ENCODE measurements around the gene LRRC45.

The LRRC45 gene

DNA sequence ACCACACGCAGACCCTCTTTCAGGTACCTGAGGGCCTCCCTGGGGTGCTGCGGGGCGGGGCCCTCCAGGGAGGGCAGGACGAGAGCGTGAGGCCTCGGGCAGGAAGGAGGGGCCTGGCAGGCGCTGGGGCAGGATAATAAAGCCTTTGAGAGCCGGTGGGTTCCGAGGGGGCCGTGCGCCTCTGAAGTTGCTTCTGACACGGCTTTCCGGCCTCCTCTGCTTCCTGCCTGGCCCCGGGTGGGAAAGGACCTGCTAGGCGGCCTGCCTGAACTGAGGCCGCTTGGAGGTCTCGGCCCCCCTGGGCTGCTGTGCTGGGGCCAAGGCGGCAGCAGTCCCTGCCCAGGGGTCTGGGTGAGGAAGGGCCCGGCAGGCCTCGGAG, 10.9 kb upstream of the LRRC45 start:
- TF ChIP-seq, protein P1, sequence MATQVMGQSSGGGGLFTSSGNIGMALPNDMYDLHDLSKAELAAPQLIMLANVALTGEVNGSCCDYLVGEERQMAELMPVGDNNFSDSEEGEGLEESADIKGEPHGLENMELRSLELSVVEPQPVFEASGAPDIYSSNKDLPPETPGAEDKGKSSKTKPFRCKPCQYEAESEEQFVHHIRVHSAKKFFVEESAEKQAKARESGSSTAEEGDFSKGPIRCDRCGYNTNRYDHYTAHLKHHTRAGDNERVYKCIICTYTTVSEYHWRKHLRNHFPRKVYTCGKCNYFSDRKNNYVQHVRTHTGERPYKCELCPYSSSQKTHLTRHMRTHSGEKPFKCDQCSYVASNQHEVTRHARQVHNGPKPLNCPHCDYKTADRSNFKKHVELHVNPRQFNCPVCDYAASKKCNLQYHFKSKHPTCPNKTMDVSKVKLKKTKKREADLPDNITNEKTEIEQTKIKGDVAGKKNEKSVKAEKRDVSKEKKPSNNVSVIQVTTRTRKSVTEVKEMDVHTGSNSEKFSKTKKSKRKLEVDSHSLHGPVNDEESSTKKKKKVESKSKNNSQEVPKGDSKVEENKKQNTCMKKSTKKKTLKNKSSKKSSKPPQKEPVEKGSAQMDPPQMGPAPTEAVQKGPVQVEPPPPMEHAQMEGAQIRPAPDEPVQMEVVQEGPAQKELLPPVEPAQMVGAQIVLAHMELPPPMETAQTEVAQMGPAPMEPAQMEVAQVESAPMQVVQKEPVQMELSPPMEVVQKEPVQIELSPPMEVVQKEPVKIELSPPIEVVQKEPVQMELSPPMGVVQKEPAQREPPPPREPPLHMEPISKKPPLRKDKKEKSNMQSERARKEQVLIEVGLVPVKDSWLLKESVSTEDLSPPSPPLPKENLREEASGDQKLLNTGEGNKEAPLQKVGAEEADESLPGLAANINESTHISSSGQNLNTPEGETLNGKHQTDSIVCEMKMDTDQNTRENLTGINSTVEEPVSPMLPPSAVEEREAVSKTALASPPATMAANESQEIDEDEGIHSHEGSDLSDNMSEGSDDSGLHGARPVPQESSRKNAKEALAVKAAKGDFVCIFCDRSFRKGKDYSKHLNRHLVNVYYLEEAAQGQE (IDR thresholded peaks at IDR 0.05; ENCODE audit: insufficient read depth in 1 of 2, low read depth in 2 of 2, low read length in 2 of 2): no peak
- TF ChIP-seq TAF1 (IDR thresholded peaks at IDR 0.05; ENCODE audit: borderline replicate concordance, insufficient read depth, low read length) (no peak), POLR2AphosphoS5 (IDR thresholded peaks at IDR 0.05; ENCODE audit: low read depth, low read length) (no peak), FOXP2 (optimal IDR thresholded peaks at IDR 0.05; ENCODE audit: borderline replicate concordance, extremely low read depth, extremely low read length, insufficient read depth) (no peak), SIN3A (IDR thresholded peaks at IDR 0.05; ENCODE audit: borderline replicate concordance, insufficient read depth, low read length) (no peak)

DNA sequence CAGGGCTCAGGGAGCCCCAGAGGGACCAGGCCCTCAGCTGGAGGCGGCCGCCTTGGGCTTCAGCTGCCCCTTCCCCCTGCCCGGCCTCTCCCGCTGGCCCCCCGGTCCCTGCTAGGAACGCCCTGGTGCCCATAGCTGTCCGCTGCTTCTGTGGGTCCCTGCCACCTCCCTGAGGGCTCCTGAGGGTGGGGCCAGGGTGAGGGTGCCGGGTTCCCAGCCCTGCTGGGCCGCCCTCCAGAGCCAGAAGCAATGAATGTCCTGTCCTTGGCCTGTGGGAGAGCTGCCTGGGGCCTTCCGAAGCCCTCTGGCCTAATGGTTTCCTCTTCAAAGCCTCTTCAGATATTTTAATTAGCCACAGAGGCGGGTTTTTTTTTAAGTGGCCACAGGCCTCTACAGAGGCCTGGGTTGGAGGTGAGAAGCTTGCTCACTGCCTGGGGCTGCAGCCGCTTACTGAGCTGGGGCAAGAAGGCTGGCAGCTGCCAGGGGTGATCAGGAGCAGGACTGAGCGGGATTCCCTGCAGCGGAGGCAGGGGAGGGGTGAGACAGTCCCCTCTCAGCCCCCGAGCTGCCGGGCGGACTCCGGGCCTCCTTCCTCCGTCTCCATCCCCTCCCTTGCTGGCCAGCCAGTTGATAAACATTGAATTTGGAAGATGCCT, 10.3 kb upstream of the LRRC45 start:
- TF ChIP-seq SIN3A (IDR thresholded peaks at IDR 0.05; ENCODE audit: borderline replicate concordance, insufficient read depth, low read length) (no peak), FOXP2 (optimal IDR thresholded peaks at IDR 0.05; ENCODE audit: borderline replicate concordance, extremely low read depth, extremely low read length, insufficient read depth) (no peak), POLR2AphosphoS5 (IDR thresholded peaks at IDR 0.05; ENCODE audit: low read depth, low read length) (no peak), TAF1 (IDR thresholded peaks at IDR 0.05; ENCODE audit: borderline replicate concordance, insufficient read depth, low read length) (no peak)
- TF ChIP-seq, protein P1 (IDR thresholded peaks at IDR 0.05; ENCODE audit: insufficient read depth in 1 of 2, low read depth in 2 of 2, low read length in 2 of 2): no peak

DNA sequence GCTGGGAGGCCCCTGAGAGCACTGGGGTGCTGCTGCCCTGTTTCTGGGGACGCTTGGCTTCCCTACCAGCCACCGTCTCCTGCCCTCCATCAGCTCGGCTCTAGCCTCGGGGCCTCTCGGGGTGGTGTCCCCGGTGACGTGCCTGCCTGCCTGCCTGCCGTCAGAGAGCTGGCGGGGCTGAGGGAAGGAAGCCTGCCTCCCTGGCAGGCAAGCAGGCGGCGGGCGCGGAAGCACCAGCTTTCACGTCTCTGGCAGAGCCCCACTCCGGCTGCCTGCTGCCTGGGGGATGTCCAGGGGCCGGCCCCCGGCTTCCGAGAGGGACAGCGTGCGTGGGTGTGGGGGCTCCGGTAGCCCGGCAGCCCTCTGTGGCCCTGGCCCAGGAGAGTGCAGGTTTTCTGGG, 9.8 kb upstream of the LRRC45 start:
- TF ChIP-seq TAF1 (IDR thresholded peaks at IDR 0.05; ENCODE audit: borderline replicate concordance, insufficient read depth, low read length) (no peak), SIN3A (IDR thresholded peaks at IDR 0.05; ENCODE audit: borderline replicate concordance, insufficient read depth, low read length) (no peak)

DNA sequence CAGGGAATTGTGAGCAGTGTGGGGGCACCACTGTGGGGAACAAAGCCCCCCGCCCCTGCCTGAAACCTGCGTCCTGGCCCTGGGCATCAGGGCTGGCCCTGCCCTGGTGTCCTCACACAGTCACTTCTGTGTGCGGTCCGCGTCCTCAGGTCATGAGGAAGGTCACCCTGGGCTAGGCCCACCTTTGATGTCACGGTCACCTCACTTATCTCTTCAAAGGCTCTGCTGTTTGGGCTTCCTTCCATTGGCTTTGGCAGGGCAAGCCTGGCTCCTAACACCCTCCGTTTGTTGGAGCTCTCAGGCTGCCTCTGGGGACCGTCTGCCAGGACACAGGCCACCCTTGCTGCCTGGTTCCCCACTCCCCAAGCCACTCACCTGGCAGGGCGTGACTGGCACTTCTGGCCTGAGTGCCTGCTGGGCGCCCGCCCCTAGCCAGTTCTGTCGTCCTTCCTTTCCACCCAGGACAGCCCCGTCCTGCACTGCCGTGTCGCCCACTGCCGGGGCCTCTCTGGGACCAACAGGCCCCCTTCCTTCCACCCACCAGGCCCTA, 9.3 kb upstream of the LRRC45 start:
- TF ChIP-seq, protein P1 (IDR thresholded peaks at IDR 0.05; ENCODE audit: insufficient read depth in 1 of 2, low read depth in 2 of 2, low read length in 2 of 2): no peak
- TF ChIP-seq SIN3A (IDR thresholded peaks at IDR 0.05; ENCODE audit: borderline replicate concordance, insufficient read depth, low read length) (no peak), TAF1 (IDR thresholded peaks at IDR 0.05; ENCODE audit: borderline replicate concordance, insufficient read depth, low read length) (no peak), FOXP2 (optimal IDR thresholded peaks at IDR 0.05; ENCODE audit: borderline replicate concordance, extremely low read depth, extremely low read length, insufficient read depth) (no peak), POLR2AphosphoS5 (IDR thresholded peaks at IDR 0.05; ENCODE audit: low read depth, low read length) (no peak)

DNA sequence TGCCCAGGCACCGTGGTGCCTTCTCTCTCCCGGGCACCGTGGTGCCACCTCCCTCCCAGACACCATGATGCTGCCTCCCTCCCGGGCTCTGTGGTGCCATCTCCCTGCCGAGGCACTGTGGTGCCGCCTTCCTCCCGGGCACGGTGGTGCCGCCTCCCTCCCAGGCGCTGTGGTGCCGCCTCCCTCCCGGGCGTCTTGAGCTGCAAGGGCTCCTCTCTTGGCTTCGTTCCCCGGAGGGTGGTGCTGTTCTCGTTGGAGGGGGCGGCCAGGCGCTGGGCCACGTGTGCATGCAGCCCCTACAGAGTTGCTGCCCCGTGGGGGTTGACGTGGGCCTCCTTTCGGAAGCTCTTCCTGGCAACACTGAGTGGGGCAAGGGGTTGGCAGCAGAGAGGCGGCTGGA, 8.7 kb upstream of the LRRC45 start:
- TF ChIP-seq, protein P1 (IDR thresholded peaks at IDR 0.05; ENCODE audit: insufficient read depth in 1 of 2, low read depth in 2 of 2, low read length in 2 of 2): no peak
- TF ChIP-seq POLR2AphosphoS5 (IDR thresholded peaks at IDR 0.05; ENCODE audit: low read depth, low read length) (no peak), TAF1 (IDR thresholded peaks at IDR 0.05; ENCODE audit: borderline replicate concordance, insufficient read depth, low read length) (no peak), FOXP2 (optimal IDR thresholded peaks at IDR 0.05; ENCODE audit: borderline replicate concordance, extremely low read depth, extremely low read length, insufficient read depth) (no peak), SIN3A (IDR thresholded peaks at IDR 0.05; ENCODE audit: borderline replicate concordance, insufficient read depth, low read length) (no peak)
